Measurements from ENCODE around the gene SASS6.

DNA sequence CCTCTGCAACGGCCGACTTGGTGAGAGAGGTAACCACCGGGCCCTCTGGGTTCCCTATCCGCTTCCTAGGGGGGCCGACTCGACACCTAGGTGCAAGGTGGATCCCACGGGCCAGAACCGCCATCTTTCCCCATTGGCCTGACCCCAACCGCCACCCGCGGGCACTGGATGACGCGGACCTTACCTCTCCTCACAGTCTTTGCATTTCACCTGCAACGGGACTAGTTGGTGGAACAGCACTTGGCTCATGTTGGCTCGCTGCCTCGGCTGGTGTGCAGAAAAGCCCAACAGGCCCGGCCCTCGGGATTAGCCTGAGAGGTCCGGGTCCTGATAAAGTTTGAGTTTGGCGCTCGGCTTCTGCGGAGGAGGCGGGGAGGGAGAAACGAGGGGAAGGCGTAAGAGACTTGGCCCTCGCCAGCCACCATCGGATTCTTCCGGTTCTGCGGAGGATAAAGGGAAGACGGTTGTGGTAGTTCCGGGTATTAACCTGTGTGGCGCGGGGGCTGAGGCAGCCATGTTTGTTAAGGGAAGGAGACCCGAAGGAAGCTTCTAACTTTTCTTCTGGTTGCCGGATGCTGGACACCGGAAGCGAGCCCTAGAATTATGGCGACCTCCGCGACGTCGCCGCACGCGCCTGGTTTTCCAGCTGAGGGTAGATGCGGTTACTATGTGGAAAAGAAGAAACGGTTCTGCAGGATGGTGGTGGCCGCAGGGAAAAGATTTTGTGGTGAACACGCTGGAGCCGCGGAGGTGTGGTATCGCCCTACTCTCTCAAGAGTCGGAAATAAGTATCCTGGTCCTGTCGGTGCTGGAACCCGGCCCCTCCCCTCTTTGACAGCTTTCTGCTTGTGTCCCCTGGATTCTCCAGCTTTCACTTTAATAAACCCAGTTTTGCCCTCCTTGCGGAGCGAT lies at the start of gene SASS6, which contains the start of gene TRMT13:
- TF ChIP-seq POLR2A (IDR thresholded peaks at IDR 0.05): no peak
- TF ChIP-seq, protein P1, sequence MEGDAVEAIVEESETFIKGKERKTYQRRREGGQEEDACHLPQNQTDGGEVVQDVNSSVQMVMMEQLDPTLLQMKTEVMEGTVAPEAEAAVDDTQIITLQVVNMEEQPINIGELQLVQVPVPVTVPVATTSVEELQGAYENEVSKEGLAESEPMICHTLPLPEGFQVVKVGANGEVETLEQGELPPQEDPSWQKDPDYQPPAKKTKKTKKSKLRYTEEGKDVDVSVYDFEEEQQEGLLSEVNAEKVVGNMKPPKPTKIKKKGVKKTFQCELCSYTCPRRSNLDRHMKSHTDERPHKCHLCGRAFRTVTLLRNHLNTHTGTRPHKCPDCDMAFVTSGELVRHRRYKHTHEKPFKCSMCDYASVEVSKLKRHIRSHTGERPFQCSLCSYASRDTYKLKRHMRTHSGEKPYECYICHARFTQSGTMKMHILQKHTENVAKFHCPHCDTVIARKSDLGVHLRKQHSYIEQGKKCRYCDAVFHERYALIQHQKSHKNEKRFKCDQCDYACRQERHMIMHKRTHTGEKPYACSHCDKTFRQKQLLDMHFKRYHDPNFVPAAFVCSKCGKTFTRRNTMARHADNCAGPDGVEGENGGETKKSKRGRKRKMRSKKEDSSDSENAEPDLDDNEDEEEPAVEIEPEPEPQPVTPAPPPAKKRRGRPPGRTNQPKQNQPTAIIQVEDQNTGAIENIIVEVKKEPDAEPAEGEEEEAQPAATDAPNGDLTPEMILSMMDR (IDR thresholded peaks at IDR 0.05): no peak
- TF ChIP-seq EP300 (IDR thresholded peaks at IDR 0.05): no peak
- TF ChIP-seq POLR2AphosphoS5 (IDR thresholded peaks at IDR 0.05): peak in 2 of 3 donors; percentile 54 to 94

Data from suprapubic skin (tissue), 4 donors.